HG02571 (cell line): ENCODE results near the gene KCNQ1.

Source experiments
- ATAC-seq: cut with Tn5 transposase; IDR thresholded peaks from one replicate; pipeline ENCODE4 v1.9.1; 2021; ENCODE audit warnings: mild to moderate bottlenecking, moderate library complexity; ENCODE audit not compliant: unreplicated experiment

KCNQ1 gene

GRCh38 chr11:2783536-2784082 is 338.8 kb downstream of the KCNQ1 start:
- ATAC-seq = no peak

DNA sequence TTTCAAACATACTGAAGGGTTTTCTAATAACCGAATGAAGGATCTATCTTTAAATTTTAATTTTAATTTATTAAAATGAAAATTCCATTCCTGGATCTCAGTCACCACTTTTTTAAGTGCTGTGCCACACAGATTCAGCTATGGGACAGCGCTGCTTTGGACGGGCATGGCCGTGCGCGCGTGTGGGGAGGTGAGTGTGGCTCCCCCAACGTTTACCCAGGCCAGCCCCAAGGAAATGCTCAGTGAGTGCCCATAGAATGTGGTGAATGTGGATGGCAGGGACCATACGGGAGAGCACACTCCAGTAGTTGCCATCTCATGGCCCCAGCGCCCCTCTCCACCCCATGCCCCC is 343.0 kb downstream of the KCNQ1 start:
- ATAC-seq = no peak

DNA sequence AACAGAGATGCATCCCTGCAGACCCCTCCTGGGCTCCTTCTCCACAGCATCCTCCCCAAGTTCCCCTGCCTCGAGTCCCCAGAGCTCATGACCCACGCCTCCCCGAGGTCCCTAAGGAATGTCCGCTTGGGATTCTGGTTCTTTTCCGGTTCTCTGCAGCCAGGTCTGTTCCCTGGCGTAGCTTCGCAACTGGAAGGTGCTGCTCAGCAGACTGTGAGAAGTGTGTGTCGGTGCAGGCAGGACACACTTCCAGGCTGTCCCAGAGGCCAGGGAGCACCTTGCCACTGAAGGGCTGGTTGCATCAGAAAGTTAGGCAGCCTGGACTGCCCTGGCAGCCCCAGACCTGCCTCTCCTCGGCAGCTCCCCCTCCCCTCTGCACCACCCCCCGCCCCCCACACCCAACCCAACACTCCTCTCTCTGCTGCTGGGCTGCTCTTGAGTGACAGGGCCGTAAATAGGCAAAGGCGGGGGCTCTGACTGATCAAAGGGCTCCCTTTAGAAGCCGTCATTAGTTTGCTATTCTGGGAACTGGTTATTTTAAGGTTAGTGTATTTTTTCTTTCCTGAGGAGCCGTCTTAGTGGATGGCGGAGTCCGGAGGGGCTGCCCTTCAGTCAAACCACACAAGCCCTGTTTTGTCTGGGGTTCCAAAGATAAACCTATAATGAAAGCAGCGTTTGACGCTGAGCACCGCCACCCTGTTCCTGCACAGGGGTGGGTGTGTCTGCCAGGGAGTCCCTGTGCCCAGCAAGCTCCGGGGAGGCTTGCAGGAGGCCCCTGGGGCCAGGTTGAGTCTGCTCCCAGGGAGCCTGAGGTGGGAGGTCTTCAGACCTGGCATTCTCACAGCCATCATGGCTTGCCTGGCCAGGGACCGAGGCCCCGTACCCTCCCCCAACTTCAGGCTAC is 343.6 kb downstream of the KCNQ1 start:
- ATAC-seq = no peak

DNA sequence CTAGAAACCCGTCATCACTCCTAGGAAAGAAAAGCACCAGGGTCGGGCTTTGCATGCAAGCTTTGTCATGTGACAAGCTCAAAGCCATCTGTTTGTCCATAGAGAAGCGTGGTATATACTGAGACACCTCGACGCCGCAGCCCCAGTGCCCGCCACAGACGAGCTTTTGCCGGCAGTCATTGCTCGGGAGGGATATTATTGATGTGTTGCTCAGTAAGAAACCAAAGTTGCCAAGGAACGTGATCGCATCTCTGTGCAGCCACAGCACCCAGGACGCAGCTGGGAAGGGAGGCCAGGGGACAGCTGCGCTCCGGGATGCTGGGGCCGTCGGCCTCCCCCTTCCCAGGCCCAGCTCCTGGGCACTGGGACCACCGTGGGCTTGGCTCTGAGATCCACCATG is 344.5 kb downstream of the KCNQ1 start:
- no peak for ATAC-seq

GRCh38 chr11:2789791-2790567 is 345.2 kb downstream of the KCNQ1 start:
- ATAC-seq = no peak

DNA sequence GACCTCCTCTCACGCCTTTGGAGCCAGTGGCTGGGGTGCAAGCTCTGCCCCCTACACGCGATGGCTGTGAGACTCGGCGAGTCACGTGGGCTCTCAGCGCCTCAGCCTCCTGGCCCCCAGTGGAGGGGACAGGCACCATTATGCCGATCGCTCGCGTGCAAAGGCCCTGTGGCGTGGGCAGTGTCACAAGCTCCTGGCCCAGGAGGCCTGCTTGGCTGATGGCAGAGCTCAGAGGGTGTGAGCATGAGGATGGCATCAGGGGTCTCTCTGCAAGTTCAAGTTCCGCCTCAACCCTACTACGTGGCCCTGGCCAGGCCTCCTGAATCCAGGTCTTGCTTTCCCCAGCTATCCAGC is 345.7 kb downstream of the KCNQ1 start:
- ATAC-seq = no peak

GRCh38 chr11:2791139-2791520 is 346.3 kb downstream of the KCNQ1 start:
- ATAC-seq = no peak

GRCh38 chr11:2791521-2792380 is 346.9 kb downstream of the KCNQ1 start:
- ATAC-seq = no peak

DNA sequence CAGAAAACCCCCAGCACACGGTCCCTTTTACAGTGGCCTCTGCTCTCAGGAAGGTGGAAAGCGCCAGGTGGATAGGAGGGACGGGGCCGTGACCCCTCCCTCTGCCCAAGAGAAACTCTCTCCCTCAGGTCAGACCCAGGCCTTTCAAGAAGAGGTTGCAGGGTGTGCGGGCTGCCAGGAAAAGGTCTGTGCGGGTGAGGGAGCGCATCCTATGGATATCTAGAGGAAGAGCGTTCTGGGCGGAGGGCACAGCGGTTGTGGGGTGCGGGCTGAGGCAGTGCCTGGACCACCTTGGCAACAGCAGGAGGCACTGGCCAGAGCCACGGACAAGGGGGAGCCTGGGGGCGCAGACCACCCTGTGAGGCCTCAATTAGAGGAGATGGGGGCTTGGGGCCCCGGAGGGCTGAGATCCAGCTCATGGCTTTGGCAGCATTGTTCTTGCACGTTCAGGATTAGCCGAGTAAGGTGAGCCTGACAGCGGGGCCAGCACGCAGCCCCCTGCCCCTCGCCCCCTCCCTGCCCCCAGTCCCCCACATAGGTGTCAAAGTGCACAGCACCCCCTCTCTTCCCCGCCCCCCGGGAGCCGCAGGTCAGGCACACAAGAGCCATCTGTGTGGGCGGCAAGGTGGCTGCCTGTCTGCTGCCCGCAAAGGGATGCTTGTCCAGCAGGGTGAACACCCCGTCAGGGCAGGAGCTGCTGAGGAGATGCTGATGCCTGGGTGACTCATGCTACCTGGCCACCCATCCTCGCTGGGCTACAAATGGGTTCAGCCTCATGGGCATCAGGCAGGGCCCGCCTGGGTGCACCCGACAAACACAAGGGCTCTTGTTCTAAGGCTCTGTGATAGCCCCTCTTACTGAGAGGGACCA is 347.8 kb downstream of the KCNQ1 start:
- no peak for ATAC-seq

- no peak for ATAC-seq
Measured at GRCh38 chr11:2793701-2794045, 348.9 kb downstream of the KCNQ1 start.

GRCh38 chr11:2794046-2794967 is 349.5 kb downstream of the KCNQ1 start:
- ATAC-seq = no peak

GRCh38 chr11:2794968-2795322 is 350.1 kb downstream of the KCNQ1 start:
- no peak for ATAC-seq

- ATAC-seq = no peak
Measured at GRCh38 chr11:2795491-2795991, 350.7 kb downstream of the KCNQ1 start.

GRCh38 chr11:2796091-2796490 is 351.3 kb downstream of the KCNQ1 start:
- ATAC-seq = no peak

GRCh38 chr11:2796508-2797113 is 351.8 kb downstream of the KCNQ1 start:
- ATAC-seq = no peak

- ATAC-seq = no peak
Measured at GRCh38 chr11:2797121-2797711, 352.4 kb downstream of the KCNQ1 start.

GRCh38 chr11:2797741-2798361 is 353.0 kb downstream of the KCNQ1 start:
- no peak for ATAC-seq
